H7 (cell line): ENCODE results near the gene FILIP1. TPM values are rescaled to one million over a fixed set of nuclear protein-coding genes. Genes with fewer than 3 reads are reported as not detected.

Source experiments
- DNase-seq: peaks from one replicate; pipeline ENCODE4 v3.0.0; 2012
- H3K27me3 ChIP-seq: 2 replicates; pipeline ENCODE4 v1.6.0; 2011; ENCODE audit warnings: mild to moderate bottlenecking, low read length; ENCODE audit not compliant: control insufficient read depth, insufficient read depth
- H3K36me3 ChIP-seq: replicated peaks from 2 replicates; pipeline ENCODE4 v1.5.1; 2011; ENCODE audit warnings: low read length; ENCODE audit not compliant: control insufficient read depth, insufficient read depth
- H3K4me3 ChIP-seq: 2 replicates; pipeline ENCODE4 v1.5.1; 2011; ENCODE audit warnings: low read depth, mild to moderate bottlenecking, control low read depth, low read length, moderate library complexity; ENCODE audit not compliant: insufficient read depth
- total RNA-seq: library from RNA; depleted of rRNA; stranded (reverse); fragments of >200 nt; shearing (Covaris generic); gene quantifications from 2 replicates; pipeline ENCODE4 v1.2.3, GENCODE V29; 2014

Gene FILIP1
- total RNA-seq, 1 experiment from 2014 or later, result 1.4 TPM

GRCh38 chr6:75379536-75379935, 114.1 kb downstream of the FILIP1 start:
- Histone ChIP-seq H3K36me3 (no peaks in the 10 kb centered on the region), H3K4me3 (no peak overlapping the region), H3K27me3 (no peaks in the 10 kb centered on the region)
- no peak for DNase-seq

GRCh38 chr6:75378101-75378500, 115.5 kb downstream of the FILIP1 start:
- Histone ChIP-seq H3K36me3 (no peaks in the 10 kb centered on the region), H3K27me3 (no peaks in the 10 kb centered on the region), H3K4me3 (no peak overlapping the region)
- DNase-seq, result no peak

DNA sequence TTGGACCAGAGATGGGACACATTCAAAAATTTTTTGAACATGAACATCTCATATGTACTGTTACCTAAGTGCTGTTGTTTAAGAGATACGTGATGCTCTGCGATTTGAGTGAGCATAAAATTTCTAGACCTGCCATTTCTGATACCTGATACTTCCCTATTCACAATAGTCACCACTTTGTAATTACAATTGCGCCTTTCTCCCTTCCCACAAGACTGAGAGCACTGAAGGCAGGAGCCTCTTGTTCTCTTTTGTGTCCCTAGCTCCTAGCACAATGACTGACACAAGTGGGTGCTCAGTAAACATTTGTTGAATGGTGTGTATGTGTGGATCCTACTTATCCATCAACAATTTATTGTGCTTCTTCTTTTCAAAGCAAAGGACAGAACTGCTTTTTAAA, 116.2 kb downstream of the FILIP1 start:
- Histone ChIP-seq H3K4me3 (no peak overlapping the region), H3K27me3 (no peaks in the 10 kb centered on the region), H3K36me3 (no peaks in the 10 kb centered on the region)
- DNase-seq, result no peak

GRCh38 chr6:75376347-75377024, 117.1 kb downstream of the FILIP1 start:
- no peak for DNase-seq
- Histone ChIP-seq H3K4me3 (no peak overlapping the region), H3K36me3 (no peaks in the 10 kb centered on the region)

GRCh38 chr6:75374961-75375400, 118.6 kb downstream of the FILIP1 start:
- Histone ChIP-seq H3K4me3 (no peak overlapping the region), H3K36me3 (no peaks in the 10 kb centered on the region), H3K27me3 (no peaks in the 10 kb centered on the region)
- DNase-seq, result peak; percentile 9

More at GRCh38 chr6:75376347-75377024, 117.1 kb downstream of the FILIP1 start:
- H3K27me3 ChIP-seq, result no peaks in the 10 kb centered on the region

- H3K4me3 ChIP-seq, result no peak overlapping the region
- no peaks in the 10 kb centered on the region for H3K27me3 ChIP-seq
- no peaks in the 10 kb centered on the region for H3K36me3 ChIP-seq
- DNase-seq, result no peak
Observed at GRCh38 chr6:75372884-75373283, 120.7 kb downstream of the FILIP1 start.

GRCh38 chr6:75370011-75370410, 123.6 kb downstream of the FILIP1 start:
- H3K4me3 ChIP-seq, result no peak overlapping the region
- DNase-seq, result no peak
- no peaks in the 10 kb centered on the region for H3K36me3 ChIP-seq
- no peaks in the 10 kb centered on the region for H3K27me3 ChIP-seq

DNA sequence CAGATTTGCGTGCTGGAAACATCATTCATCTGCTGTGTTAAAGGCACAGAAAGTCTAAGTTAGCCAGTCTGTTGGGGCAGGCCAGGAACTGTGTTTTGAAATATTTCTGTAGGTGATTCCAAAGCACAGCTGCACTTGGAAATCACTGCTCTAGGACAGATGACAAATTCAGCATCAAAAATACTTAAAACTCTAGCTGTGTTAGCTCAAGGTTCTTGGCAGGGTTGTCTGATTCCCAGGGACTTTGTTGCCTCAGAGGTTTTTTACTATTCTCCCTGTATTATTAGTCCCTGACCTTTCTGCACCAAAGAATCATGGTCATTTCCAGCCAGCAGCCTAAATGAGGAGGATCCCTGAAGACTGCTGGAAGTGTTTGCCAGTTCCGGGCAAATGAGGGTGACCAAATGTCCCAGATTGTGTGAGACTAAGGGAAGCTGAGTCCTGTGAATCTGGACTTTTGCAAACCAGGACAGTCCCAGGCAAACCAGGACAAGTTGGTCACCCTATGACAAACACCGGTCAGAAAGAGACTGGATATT, 124.7 kb downstream of the FILIP1 start:
- DNase-seq, result no peak
- no peaks in the 10 kb centered on the region for H3K36me3 ChIP-seq
- no peak overlapping the region for H3K4me3 ChIP-seq
- no peaks in the 10 kb centered on the region for H3K27me3 ChIP-seq

DNA sequence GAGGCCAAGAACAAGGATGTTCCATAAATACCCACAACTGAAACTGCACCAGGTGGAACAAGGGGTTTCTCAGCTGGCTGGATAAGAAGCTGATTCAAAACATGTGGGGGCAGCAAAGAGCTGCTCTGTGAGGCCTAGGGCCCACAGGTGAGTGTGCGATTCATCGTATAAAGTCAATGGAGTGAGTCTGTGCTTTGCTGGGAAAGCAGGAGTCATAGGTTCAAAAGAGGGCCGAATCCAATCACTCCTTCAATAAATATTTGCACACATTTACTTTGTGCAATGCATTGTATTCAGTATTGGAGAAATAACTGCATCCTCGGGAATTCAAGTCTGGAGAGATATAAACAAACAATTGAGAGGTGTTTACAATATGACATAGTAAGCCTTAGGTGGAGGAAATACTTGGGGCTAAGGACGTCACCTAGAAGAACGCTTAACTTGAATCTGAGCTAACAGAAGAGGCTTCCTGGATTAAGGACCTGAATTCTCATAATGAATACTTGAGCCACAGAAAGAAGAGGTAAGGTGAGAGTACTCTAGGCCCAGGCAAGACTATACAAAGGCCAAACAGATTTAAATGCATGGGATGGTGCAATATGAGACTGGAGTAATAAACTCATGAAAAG, 125.3 kb downstream of the FILIP1 start:
- H3K36me3 ChIP-seq, result no peaks in the 10 kb centered on the region
- no peak overlapping the region for H3K4me3 ChIP-seq
- no peaks in the 10 kb centered on the region for H3K27me3 ChIP-seq
- DNase-seq, result peak; percentile 36

- Histone ChIP-seq H3K36me3 (no peaks in the 10 kb centered on the region), H3K4me3 (no peak overlapping the region), H3K27me3 (no peaks in the 10 kb centered on the region)
- no peak for DNase-seq
Observed at GRCh38 chr6:75363304-75363703, 130.3 kb downstream of the FILIP1 start.

DNA sequence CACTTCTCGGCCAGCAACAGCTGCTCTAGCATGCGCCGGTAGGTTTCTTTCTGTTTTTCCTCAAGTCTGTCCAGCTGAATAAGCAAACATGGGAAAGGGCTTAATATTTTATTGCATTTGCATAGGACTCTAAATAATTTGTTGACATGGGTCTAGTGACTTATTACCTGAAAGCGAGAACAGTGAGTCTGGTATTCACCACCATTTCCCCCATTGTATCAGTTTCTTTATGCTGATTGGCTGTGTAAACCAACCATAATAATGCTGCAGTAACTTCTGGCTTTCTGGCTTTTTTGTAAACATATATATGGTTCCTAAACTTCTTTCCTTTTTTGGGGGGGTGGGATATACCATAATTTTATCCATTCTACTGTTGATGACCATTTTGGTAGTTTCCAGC, 140.0 kb downstream of the FILIP1 start:
- no peak for DNase-seq
- no peaks in the 10 kb centered on the region for H3K27me3 ChIP-seq
- no peak overlapping the region for H3K4me3 ChIP-seq
- no peaks in the 10 kb centered on the region for H3K36me3 ChIP-seq

GRCh38 chr6:75351570-75351969, 142.0 kb downstream of the FILIP1 start:
- DNase-seq, result no peak
- H3K36me3 ChIP-seq, result no peaks in the 10 kb centered on the region
- no peaks in the 10 kb centered on the region for H3K27me3 ChIP-seq
- no peak overlapping the region for H3K4me3 ChIP-seq

DNA sequence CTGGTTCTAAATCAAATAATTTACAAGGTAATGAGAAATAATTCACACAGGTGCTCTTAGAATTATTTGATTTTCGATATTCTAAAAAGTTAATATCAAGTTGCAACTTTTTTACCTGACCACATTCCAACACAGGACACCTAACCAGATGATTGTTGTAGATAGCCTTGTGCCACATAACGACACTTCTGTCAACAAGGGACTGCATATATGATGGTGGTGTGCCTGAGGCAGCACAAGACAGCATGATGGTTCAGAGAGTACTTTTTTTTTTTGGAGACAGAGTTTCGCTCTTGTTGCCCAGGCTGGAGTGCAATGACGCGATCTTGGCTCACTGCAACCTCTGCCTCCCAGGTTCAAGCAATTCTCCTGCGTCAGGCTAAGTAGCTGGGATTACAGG, 142.8 kb downstream of the FILIP1 start:
- DNase-seq, result no peak
- Histone ChIP-seq H3K36me3 (no peaks in the 10 kb centered on the region), H3K4me3 (no peak overlapping the region), H3K27me3 (no peaks in the 10 kb centered on the region)

DNA sequence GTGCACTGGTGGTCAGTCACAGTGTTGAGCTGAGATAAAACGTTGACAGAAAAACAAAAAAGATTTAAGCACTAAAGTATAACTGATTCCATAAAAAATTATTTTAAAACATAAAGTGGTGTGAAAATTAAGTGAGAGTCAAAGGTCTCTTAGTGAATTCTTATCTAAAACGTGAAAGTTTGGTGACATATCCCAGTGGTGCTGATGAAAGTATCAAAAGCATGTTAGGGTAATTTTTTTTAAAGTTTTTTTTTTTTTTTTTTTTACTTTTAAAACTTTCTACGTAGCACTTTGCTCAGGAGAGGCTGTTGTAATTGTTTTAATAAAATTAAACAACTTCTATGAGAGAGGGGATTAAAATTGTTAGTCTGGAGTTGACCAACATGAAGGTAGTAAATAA, 143.4 kb downstream of the FILIP1 start:
- no peak for DNase-seq
- peak overlapping the region; percentile 52 for H3K4me3 ChIP-seq
- no peaks in the 10 kb centered on the region for H3K36me3 ChIP-seq
- no peaks in the 10 kb centered on the region for H3K27me3 ChIP-seq

GRCh38 chr6:75349262-75349984, 144.2 kb downstream of the FILIP1 start:
- DNase-seq, result peak; percentile 68
- Histone ChIP-seq H3K36me3 (no peaks in the 10 kb centered on the region), H3K27me3 (no peaks in the 10 kb centered on the region), H3K4me3 (peak overlapping the region; percentile 52)
